ENCODE measurements around the gene ALDOA.
A peak's percentile ranks its signal among the peaks of the same experiment; 100 is the strongest.
"Not testable (repeated sequence)": the region's sequence is repeated elsewhere in the genome, so short reads cannot be mapped to it uniquely, and the experiment has no call there.

Gene ALDOA

GRCh38 chr16:30040690-30041089 is 24.9 kb upstream of the ALDOA start:
- DNase-seq (ENCODE audit: low read depth in 3 of 3) = not testable (repeated sequence)

- no peak for DNase-seq (ENCODE audit: low read depth in 3 of 3)
These were observed 23.7 kb upstream of the ALDOA start for GRCh38 chr16:30041841-30042240.

- no peak for DNase-seq (ENCODE audit: low read depth in 3 of 3)
These were observed 19.4 kb upstream of the ALDOA start for GRCh38 chr16:30046178-30046577.

GRCh38 chr16:30046588-30046987 is 19.0 kb upstream of the ALDOA start:
- no peak for DNase-seq (ENCODE audit: low read depth in 3 of 3)

GRCh38 chr16:30049871-30050270 is 15.7 kb upstream of the ALDOA start:
- DNase-seq (ENCODE audit: low read depth in 3 of 3) = no peak

- DNase-seq (ENCODE audit: low read depth in 3 of 3) = no peak
These were observed 14.0 kb upstream of the ALDOA start for GRCh38 chr16:30051518-30051917.

GRCh38 chr16:30052671-30053372 is 12.7 kb upstream of the ALDOA start:
- DNase-seq (ENCODE audit: low read depth in 3 of 3) = peak; percentile 78 to 83 (median 79)

GRCh38 chr16:30053376-30054015 is 12.1 kb upstream of the ALDOA start:
- DNase-seq (ENCODE audit: low read depth in 3 of 3) = no peak

- no peak for DNase-seq (ENCODE audit: low read depth in 3 of 3)
These were observed 11.1 kb upstream of the ALDOA start for GRCh38 chr16:30054451-30054850.

GRCh38 chr16:30054959-30055553 is 10.5 kb upstream of the ALDOA start:
- DNase-seq (ENCODE audit: low read depth in 3 of 3) = no peak

- no peak for DNase-seq (ENCODE audit: low read depth in 3 of 3)
These were observed 5.2 kb upstream of the ALDOA start for GRCh38 chr16:30060346-30060745.

GRCh38 chr16:30060836-30061554 is 4.6 kb upstream of the ALDOA start:
- DNase-seq (ENCODE audit: low read depth in 3 of 3) = no peak

- DNase-seq (ENCODE audit: low read depth in 3 of 3) = no peak
These were observed 2.2 kb upstream of the ALDOA start for GRCh38 chr16:30063278-30063892.

- peak; percentile 48 to 60 (median 60) for DNase-seq (ENCODE audit: low read depth in 3 of 3)
These were observed 1.4 kb upstream of the ALDOA start for GRCh38 chr16:30063893-30064728.

- no peak for DNase-seq (ENCODE audit: low read depth in 3 of 3)
These were observed 845 bp upstream of the ALDOA start for GRCh38 chr16:30064729-30065101.

GRCh38 chr16:30065943-30066760 is 592 bp downstream of the ALDOA start:
- no peak for DNase-seq (ENCODE audit: low read depth in 3 of 3)

GRCh38 chr16:30066761-30067583 is 1.4 kb downstream of the ALDOA start:
- no peak for DNase-seq (ENCODE audit: low read depth in 3 of 3)

GRCh38 chr16:30067584-30067916 is 2.0 kb downstream of the ALDOA start:
- DNase-seq (ENCODE audit: low read depth in 3 of 3) = no peak

GRCh38 chr16:30068333-30068732 is 2.8 kb downstream of the ALDOA start:
- no peak for DNase-seq (ENCODE audit: low read depth in 3 of 3)
